Prostate gland (tissue), 2 donors: Measurements from ENCODE around the gene IGSF9. TPM values are rescaled to one million over a fixed set of nuclear protein-coding genes. Genes with fewer than 3 reads are reported as not detected.

ENCODE experiments used
- DNase-seq: peaks from one replicate; pipeline ENCODE4 v3.0.0-alpha.2; 2019; ENCODE audit warnings: low spot score
- H3K27ac ChIP-seq, 2 donors: fragments of 200-600 bp; sonication (generic); 2 replicates each; pipeline ENCODE4 v1.5.1; 2017 to 2019
- H3K27me3 ChIP-seq: fragments of 200-600 bp; sonication (generic); replicated peaks from 2 replicates; pipeline ENCODE4 v1.5.1; 2019; ENCODE audit not compliant: insufficient read depth
- H3K36me3 ChIP-seq, 2 donors: fragments of 200-600 bp; sonication (generic); 1 replicate in 1 of 2; 2 replicates in 1 of 2; pipeline versions ENCODE4 v1.5.1 to v1.8.1; 2017 to 2019
- H3K4me1 ChIP-seq: fragments of 200-600 bp; sonication (generic); replicated peaks from 2 replicates; pipeline ENCODE4 v1.5.1; 2019
- H3K4me3 ChIP-seq, 2 donors: fragments of 200-600 bp; sonication (generic); 2 replicates each; pipeline ENCODE4 v1.5.1; 2017 to 2019
- H3K9me3 ChIP-seq: fragments of 200-600 bp; sonication (generic); 2 replicates; pipeline ENCODE4 v1.5.1; 2017
- POLR2A ChIP-seq: fragments of 450-650 bp; IDR thresholded peaks from one replicate; pipeline ENCODE4 v1.6.1; 2016; ENCODE audit warnings: antibody characterized with exemption, mild to moderate bottlenecking
- POLR2AphosphoS5 ChIP-seq: sonication (generic); formaldehyde crosslinking; IDR thresholded peaks from one replicate; pipeline ENCODE4 v1.6.1; 2017; ENCODE audit warnings: antibody characterized with exemption
- WGBS: methylation state at CpG from one replicate; pipeline ENCODE4 v1.1.5; 2018; 5-methylcytosine and 5-hydroxymethylcytosine counted together
- intact Hi-C: fragments of 100-400 bp; cut with DNase I; formaldehyde crosslinking; loops from one replicate; pipeline ENCODE4 v1.14.2; 2022
- total RNA-seq, 2 donors: library from RNA; depleted of rRNA; stranded (reverse); fragments of >200 nt; gene quantifications; one replicate each; pipeline ENCODE4 v1.1.0, GENCODE V29; 2016
- TF ChIP-seq, protein P1 (sequence below), 4 experiments: fragments of 200-600 bp in 2 of 4; fragments of 450-650 bp in 2 of 4; sonication (generic) in 2 of 4; IDR thresholded peaks; 1 replicate in 3 of 4; 2 replicates in 1 of 4; pipeline ENCODE4 v1.5.1; 2016 to 2019; ENCODE audit warnings: antibody characterized with exemption in 4 of 4, mild to moderate bottlenecking in 2 of 4, moderate library complexity in 2 of 4

The IGSF9 gene, protein sequence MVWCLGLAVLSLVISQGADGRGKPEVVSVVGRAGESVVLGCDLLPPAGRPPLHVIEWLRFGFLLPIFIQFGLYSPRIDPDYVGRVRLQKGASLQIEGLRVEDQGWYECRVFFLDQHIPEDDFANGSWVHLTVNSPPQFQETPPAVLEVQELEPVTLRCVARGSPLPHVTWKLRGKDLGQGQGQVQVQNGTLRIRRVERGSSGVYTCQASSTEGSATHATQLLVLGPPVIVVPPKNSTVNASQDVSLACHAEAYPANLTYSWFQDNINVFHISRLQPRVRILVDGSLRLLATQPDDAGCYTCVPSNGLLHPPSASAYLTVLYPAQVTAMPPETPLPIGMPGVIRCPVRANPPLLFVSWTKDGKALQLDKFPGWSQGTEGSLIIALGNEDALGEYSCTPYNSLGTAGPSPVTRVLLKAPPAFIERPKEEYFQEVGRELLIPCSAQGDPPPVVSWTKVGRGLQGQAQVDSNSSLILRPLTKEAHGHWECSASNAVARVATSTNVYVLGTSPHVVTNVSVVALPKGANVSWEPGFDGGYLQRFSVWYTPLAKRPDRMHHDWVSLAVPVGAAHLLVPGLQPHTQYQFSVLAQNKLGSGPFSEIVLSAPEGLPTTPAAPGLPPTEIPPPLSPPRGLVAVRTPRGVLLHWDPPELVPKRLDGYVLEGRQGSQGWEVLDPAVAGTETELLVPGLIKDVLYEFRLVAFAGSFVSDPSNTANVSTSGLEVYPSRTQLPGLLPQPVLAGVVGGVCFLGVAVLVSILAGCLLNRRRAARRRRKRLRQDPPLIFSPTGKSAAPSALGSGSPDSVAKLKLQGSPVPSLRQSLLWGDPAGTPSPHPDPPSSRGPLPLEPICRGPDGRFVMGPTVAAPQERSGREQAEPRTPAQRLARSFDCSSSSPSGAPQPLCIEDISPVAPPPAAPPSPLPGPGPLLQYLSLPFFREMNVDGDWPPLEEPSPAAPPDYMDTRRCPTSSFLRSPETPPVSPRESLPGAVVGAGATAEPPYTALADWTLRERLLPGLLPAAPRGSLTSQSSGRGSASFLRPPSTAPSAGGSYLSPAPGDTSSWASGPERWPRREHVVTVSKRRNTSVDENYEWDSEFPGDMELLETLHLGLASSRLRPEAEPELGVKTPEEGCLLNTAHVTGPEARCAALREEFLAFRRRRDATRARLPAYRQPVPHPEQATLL
- total RNA-seq = 10 to 100 TPM in 1 of 2 donors, 1 to 10 TPM in 1; 7.6 to 17.3 TPM

DNA sequence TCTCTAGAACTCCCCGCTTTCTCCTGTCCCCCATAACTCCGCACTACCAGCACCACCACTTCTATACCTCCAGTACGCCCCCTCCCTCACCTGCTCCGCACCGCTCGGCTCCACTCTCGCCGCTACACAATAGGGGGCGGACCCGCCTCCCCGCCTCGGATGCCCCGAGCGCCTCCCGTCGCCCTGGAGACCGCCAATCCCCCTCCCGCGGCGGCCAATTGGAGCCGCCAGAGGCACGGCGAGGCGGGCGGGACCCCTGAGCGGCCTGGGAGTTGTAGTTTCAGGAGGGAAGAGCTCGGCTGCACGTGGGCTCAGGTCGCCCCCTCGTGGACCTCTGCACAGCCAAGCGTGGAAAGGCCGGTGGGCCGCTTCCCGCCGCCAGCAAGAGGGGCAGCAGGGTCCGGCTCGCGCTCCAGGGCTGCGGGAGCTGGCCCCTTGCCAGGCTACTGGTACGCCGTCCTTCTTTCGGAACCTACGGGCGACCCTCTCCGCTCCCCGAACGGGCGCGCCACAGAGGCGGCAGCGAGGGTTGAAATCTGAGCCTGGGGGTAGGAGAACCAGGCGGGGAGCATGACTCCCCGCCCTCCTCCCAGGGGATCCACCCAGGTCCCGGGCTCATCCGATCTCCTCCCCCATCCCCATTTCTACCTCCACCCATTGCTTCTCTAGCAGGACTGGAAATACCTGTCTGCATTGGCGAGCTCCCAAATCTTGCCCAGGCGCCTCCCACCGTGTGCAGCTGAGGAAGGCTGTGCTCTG, at the start of gene IGSF9:
Gene IGSF9, minus strand, starts transcription at position 131 of the 759 bp plus-strand sequence. CDS start 2,159 bp downstream, outside the sequence.
- peak; percentile 93 for TF ChIP-seq POLR2AphosphoS5
- peak; percentile 40 for TF ChIP-seq POLR2A
- TF ChIP-seq, protein P1, sequence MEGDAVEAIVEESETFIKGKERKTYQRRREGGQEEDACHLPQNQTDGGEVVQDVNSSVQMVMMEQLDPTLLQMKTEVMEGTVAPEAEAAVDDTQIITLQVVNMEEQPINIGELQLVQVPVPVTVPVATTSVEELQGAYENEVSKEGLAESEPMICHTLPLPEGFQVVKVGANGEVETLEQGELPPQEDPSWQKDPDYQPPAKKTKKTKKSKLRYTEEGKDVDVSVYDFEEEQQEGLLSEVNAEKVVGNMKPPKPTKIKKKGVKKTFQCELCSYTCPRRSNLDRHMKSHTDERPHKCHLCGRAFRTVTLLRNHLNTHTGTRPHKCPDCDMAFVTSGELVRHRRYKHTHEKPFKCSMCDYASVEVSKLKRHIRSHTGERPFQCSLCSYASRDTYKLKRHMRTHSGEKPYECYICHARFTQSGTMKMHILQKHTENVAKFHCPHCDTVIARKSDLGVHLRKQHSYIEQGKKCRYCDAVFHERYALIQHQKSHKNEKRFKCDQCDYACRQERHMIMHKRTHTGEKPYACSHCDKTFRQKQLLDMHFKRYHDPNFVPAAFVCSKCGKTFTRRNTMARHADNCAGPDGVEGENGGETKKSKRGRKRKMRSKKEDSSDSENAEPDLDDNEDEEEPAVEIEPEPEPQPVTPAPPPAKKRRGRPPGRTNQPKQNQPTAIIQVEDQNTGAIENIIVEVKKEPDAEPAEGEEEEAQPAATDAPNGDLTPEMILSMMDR (IDR thresholded peaks at IDR 0.05) = peak; percentile 31 to 77 (median 70)
- Histone ChIP-seq H3K9me3 (no peaks in the 10 kb centered on the region), H3K4me1 (peaks cover 10% of the 10 kb centered on the region), H3K27ac (peak within 1 kb of the TSS; percentile 77 to 85), H3K4me3 (peak within 1 kb of the TSS; percentile 35 to 47), H3K27me3 (no peaks in the 10 kb centered on the region), H3K36me3 (no peaks in the 10 kb centered on the region)
- peak; percentile 96 for DNase-seq
- WGBS = 2% methylated on average over 42 of the region's 58 CpGs
- intact Hi-C loops = no loop called here

GRCh38 chr1:159994896-159995295, 49.5 kb upstream of the IGSF9 start:
- no peaks in the 10 kb centered on the region for H3K9me3 ChIP-seq
- H3K27ac ChIP-seq = no peak overlapping the region
- no peak for TF ChIP-seq POLR2A
- TF ChIP-seq, protein P1 (IDR thresholded peaks at IDR 0.05) = no peak
- no peak for TF ChIP-seq POLR2AphosphoS5
- H3K4me3 ChIP-seq = no peak overlapping the region
- intact Hi-C loops = no loop called here
- no peaks in the 10 kb centered on the region for H3K4me1 ChIP-seq
- 87% methylated on average over 2 of the region's 2 CpGs for whole genome bisulfite sequencing
- no peaks in the 10 kb centered on the region for H3K36me3 ChIP-seq
- no peak for DNase-seq
- no peaks in the 10 kb centered on the region for H3K27me3 ChIP-seq

DNA sequence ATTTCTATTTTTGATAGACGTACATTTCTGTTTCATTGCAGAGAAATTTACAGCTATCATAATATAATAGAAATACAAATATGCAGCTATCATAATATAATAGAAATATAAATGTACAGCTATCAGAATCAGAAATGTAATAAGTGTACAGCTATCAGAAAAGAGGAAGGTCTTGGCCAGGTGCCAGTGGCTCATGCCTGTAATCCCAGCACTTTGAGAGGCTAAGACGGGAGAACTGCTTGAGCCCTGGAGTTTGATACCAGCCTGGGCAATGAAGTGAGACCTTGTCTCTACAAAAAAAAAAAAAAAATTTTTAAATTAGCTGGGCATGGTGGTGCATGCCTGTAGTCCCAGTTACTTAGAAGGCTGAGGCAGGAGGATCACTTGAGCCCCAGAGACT, 48.5 kb upstream of the IGSF9 start:
- WGBS = 76% methylated on average over 2 of the region's 2 CpGs

GRCh38 chr1:159992161-159992560, 46.7 kb upstream of the IGSF9 start:
- TF ChIP-seq POLR2A = no peak
- Histone ChIP-seq H3K36me3 (no peaks in the 10 kb centered on the region), H3K4me1 (no peaks in the 10 kb centered on the region), H3K4me3 (no peak overlapping the region), H3K9me3 (no peaks in the 10 kb centered on the region), H3K27ac (no peak overlapping the region), H3K27me3 (no peaks in the 10 kb centered on the region)
- DNase-seq = no peak
- 50% methylated on average over 1 of the region's 1 CpG for WGBS
- intact Hi-C loops = no loop called here

More for the DNA sequence above, 48.5 kb upstream of the IGSF9 start:
- Histone ChIP-seq H3K4me3 (no peak overlapping the region), H3K9me3 (no peaks in the 10 kb centered on the region), H3K27ac (no peak overlapping the region), H3K4me1 (no peaks in the 10 kb centered on the region), H3K27me3 (no peaks in the 10 kb centered on the region), H3K36me3 (no peaks in the 10 kb centered on the region)
- no peak for TF ChIP-seq POLR2A
- TF ChIP-seq, protein P1 (IDR thresholded peaks at IDR 0.05) = no peak
- no peak for TF ChIP-seq POLR2AphosphoS5
- DNase-seq = no peak
- intact Hi-C loops = no loop called here
